Tibial nerve (tissue), 4 donors: Measurements from ENCODE around the gene ZPLD1. TPM values are rescaled to one million over a fixed set of nuclear protein-coding genes. Genes with fewer than 3 reads are reported as not detected.

Experiments used
- DNase-seq, 2 donors: peaks; one replicate each; pipeline ENCODE4 v3.0.0-alpha.2; 2019; ENCODE audit warnings: low spot score in 2 of 2
- H3K27ac ChIP-seq, 4 donors: fragments of 200-600 bp; sonication (generic) in 3 of 4; one replicate each; pipeline ENCODE4 v1.5.1; 2017 to 2019; ENCODE audit warnings: mild to moderate bottlenecking in 1 of 4
- H3K27me3 ChIP-seq, 2 donors: fragments of 200-600 bp; sonication (generic) in 1 of 2; one replicate each; pipeline versions ENCODE4 v1.5.1 to v1.6.0; 2017 to 2019
- H3K36me3 ChIP-seq, 3 donors: fragments of 200-600 bp; sonication (generic); one replicate each; pipeline ENCODE4 v1.5.1; 2018 to 2019
- H3K4me1 ChIP-seq, 4 donors: fragments of 200-600 bp; sonication (generic) in 3 of 4; one replicate each; pipeline ENCODE4 v1.5.1; 2017 to 2019
- H3K4me3 ChIP-seq, 4 donors: fragments of 200-600 bp; sonication (generic) in 3 of 4; one replicate each; pipeline ENCODE4 v1.5.1; 2017 to 2019; ENCODE audit warnings: mild to moderate bottlenecking in 1 of 4, moderate library complexity in 1 of 4
- H3K9me3 ChIP-seq, 4 donors: fragments of 200-600 bp; sonication (generic) in 3 of 4; one replicate each; pipeline ENCODE4 v1.5.1; 2017 to 2019
- CTCF ChIP-seq, 5 experiments: fragments of 200-600 bp in 3 of 5; fragments of 450-650 bp in 2 of 5; sonication (generic) in 3 of 5; IDR thresholded peaks; one replicate each; pipeline ENCODE4 v1.5.1; 2016 to 2019; ENCODE audit warnings: antibody characterized with exemption in 5 of 5, mild to moderate bottlenecking in 3 of 5, moderate library complexity in 2 of 5
- EP300 ChIP-seq, 2 donors: sonication (generic); formaldehyde crosslinking; IDR thresholded peaks; one replicate each; pipeline ENCODE4 v1.6.1; 2017; ENCODE audit warnings: antibody characterized with exemption in 2 of 2, mild to moderate bottlenecking in 1 of 2
- POLR2A ChIP-seq, 2 donors: fragments of 450-650 bp; IDR thresholded peaks; one replicate each; pipeline ENCODE4 v1.6.1; 2017; ENCODE audit warnings: antibody characterized with exemption in 2 of 2, mild to moderate bottlenecking in 2 of 2, moderate library complexity in 2 of 2
- WGBS, 2 donors: methylation state at CpG; one replicate each; pipeline ENCODE4 v1.1.5; 2018; 5-methylcytosine and 5-hydroxymethylcytosine counted together
- total RNA-seq, 4 donors: library from RNA; depleted of rRNA; stranded (reverse); fragments of >200 nt; gene quantifications; one replicate each; pipeline ENCODE4 v1.1.0, GENCODE V29; 2016

The ZPLD1 gene
- total RNA-seq, 4 donors from 2014 or later, result not detected

DNA sequence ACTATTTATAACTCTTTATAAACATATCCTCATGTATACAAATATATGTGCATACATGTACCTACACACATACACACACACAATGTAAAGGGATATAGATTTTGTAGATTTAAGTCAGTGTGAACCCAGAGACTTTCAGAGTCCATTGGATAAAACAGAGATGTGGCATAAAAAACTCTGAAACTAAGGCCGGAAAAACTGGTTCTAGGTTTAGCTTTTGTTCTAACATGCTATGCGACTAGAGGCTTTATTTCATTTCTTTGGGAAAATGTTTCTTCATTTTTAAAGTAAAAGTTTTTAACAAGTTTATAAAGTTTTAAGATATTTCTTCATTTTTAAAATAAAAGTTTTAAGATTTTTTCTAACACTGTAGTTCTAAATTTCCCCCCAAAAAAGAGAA is 36.7 kb downstream of the ZPLD1 start:
- Histone ChIP-seq H3K27me3 (no peaks in the 10 kb centered on the region), H3K27ac (no peak overlapping the region), H3K9me3 (no peaks in the 10 kb centered on the region), H3K4me3 (no peak overlapping the region), H3K4me1 (no peaks in the 10 kb centered on the region), H3K36me3 (no peaks in the 10 kb centered on the region)
- WGBS, 2 donors, result 95 to 96% methylated on average over 2 of the region's 2 CpGs
- TF ChIP-seq EP300 (IDR thresholded peaks at IDR 0.05), result no peak
- no peak for TF ChIP-seq CTCF (IDR thresholded peaks at IDR 0.05)
- TF ChIP-seq POLR2A (IDR thresholded peaks at IDR 0.05), result no peak
- DNase-seq, result no peak

DNA sequence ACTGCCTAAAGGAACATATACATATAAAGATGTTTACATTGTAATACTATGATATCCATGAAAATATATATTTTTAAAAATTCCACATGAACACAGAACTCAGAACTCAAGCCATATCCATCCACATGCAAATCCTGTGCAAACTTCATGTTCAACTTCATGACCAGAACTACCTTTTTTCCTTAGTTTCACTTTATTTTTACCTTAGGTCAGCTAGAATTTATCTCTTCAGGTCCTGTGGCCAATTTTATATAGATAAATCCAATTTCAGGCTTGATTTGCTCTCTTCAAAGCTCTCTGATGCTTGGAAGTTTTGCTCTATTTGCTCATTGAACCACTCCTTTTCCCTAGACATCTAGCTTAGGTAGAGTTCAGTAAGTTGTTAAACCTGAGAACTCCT is 38.8 kb downstream of the ZPLD1 start:
- no peak for TF ChIP-seq EP300 (IDR thresholded peaks at IDR 0.05)
- TF ChIP-seq POLR2A (IDR thresholded peaks at IDR 0.05), result no peak
- TF ChIP-seq CTCF (IDR thresholded peaks at IDR 0.05), result no peak
- no peak for DNase-seq
- no peaks in the 10 kb centered on the region for H3K36me3 ChIP-seq
- H3K27me3 ChIP-seq, result no peaks in the 10 kb centered on the region
- H3K4me1 ChIP-seq, result no peaks in the 10 kb centered on the region
- H3K4me3 ChIP-seq, result no peak overlapping the region
- H3K9me3 ChIP-seq, result no peaks in the 10 kb centered on the region
- no peak overlapping the region for H3K27ac ChIP-seq

DNA sequence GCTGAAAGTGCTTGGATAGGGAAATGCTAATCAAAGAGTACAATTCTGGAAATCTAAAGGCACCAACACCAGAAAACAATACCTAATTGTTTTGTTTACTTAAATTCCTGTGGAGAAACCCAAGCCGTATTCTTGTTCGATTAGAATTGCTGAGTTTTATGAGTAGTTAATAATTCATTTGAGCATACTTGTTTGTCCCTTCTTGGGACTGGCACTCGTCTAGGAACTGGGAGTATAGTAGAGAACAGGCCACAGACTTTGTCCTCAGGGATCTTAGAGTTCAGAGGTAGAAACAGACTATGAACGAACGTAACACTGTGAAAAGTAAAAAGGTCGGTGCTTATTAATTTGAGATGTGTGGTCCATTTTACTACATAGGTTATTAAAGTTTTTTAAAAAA is 39.4 kb downstream of the ZPLD1 start:
- H3K4me1 ChIP-seq, result no peaks in the 10 kb centered on the region
- no peaks in the 10 kb centered on the region for H3K9me3 ChIP-seq
- WGBS, 2 donors, result 71 to 73% methylated on average over 6 of the region's 6 CpGs
- no peaks in the 10 kb centered on the region for H3K36me3 ChIP-seq
- no peak overlapping the region for H3K27ac ChIP-seq
- no peak for TF ChIP-seq POLR2A (IDR thresholded peaks at IDR 0.05)
- no peak for TF ChIP-seq CTCF (IDR thresholded peaks at IDR 0.05)
- TF ChIP-seq EP300 (IDR thresholded peaks at IDR 0.05), result no peak
- H3K27me3 ChIP-seq, result no peaks in the 10 kb centered on the region
- no peak overlapping the region for H3K4me3 ChIP-seq
- DNase-seq, result no peak

- Histone ChIP-seq H3K27me3 (no peaks in the 10 kb centered on the region), H3K4me3 (no peak overlapping the region), H3K9me3 (no peaks in the 10 kb centered on the region), H3K36me3 (no peaks in the 10 kb centered on the region), H3K4me1 (no peaks in the 10 kb centered on the region), H3K27ac (no peak overlapping the region)
- 79 to 85% methylated on average over 4 of the region's 4 CpGs for WGBS, 2 donors
- DNase-seq, result no peak
- TF ChIP-seq POLR2A (IDR thresholded peaks at IDR 0.05) (no peak), EP300 (IDR thresholded peaks at IDR 0.05) (no peak), CTCF (IDR thresholded peaks at IDR 0.05) (no peak)
Observed at GRCh38 chr3:102476198-102476597, 41.4 kb downstream of the ZPLD1 start.

DNA sequence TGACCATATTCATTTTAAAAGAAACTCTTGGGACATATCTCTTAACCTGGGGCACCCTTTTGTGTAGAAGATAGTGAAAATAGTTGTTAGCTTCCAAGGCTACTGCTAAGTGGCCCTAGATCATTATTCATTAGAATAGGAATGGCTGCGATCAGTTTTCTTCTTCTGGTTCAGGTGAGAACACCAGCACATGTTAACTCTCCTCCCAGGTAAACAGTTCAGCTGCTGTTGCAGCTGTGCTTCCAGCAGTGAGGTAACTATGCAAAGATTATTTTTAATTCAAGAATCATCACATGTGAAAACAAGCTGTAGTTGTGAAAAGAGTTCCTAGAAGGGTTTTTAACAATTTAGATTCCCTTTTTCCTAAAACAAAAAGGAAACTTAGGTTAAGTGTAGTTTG is 43.3 kb downstream of the ZPLD1 start:
- Histone ChIP-seq H3K36me3 (no peaks in the 10 kb centered on the region), H3K9me3 (no peaks in the 10 kb centered on the region), H3K4me1 (no peaks in the 10 kb centered on the region), H3K27me3 (no peaks in the 10 kb centered on the region), H3K27ac (no peak overlapping the region), H3K4me3 (no peak overlapping the region)
- TF ChIP-seq POLR2A (IDR thresholded peaks at IDR 0.05), result no peak
- TF ChIP-seq CTCF (IDR thresholded peaks at IDR 0.05), result no peak
- TF ChIP-seq EP300 (IDR thresholded peaks at IDR 0.05), result no peak
- no peak for DNase-seq
- WGBS, 2 donors, result 86 to 92% methylated on average over 1 of the region's 1 CpG
